Endothelial cell of umbilical vein (primary cell): Measurements from ENCODE around the gene RPS2. TPM values are rescaled to one million over a fixed set of nuclear protein-coding genes. Genes with fewer than 3 reads are reported as not detected.

Source experiments
- BruUV-seq: library from RNA; stranded (reverse); fragments of 400-500 nt; replicated peaks from 2 replicates; lab custom pipeline; 2021; lab: Mats Ljungman, UMichigan
- CTCF ChIA-PET: fragments of 300-600, 350-600 bp; sonication (Branson Sonifier 250); formaldehyde crosslinking; loops from one replicate; lab custom pipeline; 2021; ENCODE audit warnings: antibody characterized with exemption, inconsistent platforms; lab: Charles Lee
- POLR2A ChIA-PET: fragments of 300-600, 350-600 bp; sonication (Branson Sonifier 250); formaldehyde crosslinking; loops from one replicate; lab custom pipeline; 2021; ENCODE audit warnings: antibody characterized with exemption, inconsistent platforms; lab: Charles Lee
- DNase-seq: peaks from one replicate; pipeline ENCODE4 v3.0.0-alpha.2; 2011; ENCODE audit warnings: low read depth, low spot score
- FAIRE-seq: peaks from 2 replicates; lab custom pipeline; 2011; peaks lifted over from hg19 to GRCh38; lab: Jason Lieb, UNC
- H2AFZ ChIP-seq: 2 replicates; pipeline ENCODE4 v1.6.0; 2012; ENCODE audit warnings: low read depth, low read length, control low read depth, inconsistent platforms
- H3K27ac ChIP-seq: 2 replicates; pipeline ENCODE4 v1.5.1; 2011; ENCODE audit warnings: low read depth, mild to moderate bottlenecking, control low read depth, low read length, moderate library complexity; ENCODE audit not compliant: insufficient read depth
- H3K27me3 ChIP-seq, 2 experiments: 2 replicates each; pipeline versions ENCODE4 v1.6.0 to v1.6.1; 2011; ENCODE audit warnings: low read length in 2 of 2, mixed read lengths in 1 of 2; ENCODE audit not compliant: control insufficient read depth in 2 of 2, insufficient read depth in 2 of 2
- H3K36me3 ChIP-seq, 2 experiments: 2 replicates in 1 of 2; 3 replicates in 1 of 2; pipeline ENCODE4 v1.5.1; 2011; ENCODE audit warnings: low read length in 2 of 2, mild to moderate bottlenecking in 1 of 2, moderate library complexity in 1 of 2; ENCODE audit not compliant: control insufficient read depth in 2 of 2, insufficient read depth in 2 of 2; ENCODE audit errors: extremely low read depth in 1 of 2
- H3K4me1 ChIP-seq: 3 replicates; pipeline ENCODE4 v1.5.1; 2011; ENCODE audit warnings: mild to moderate bottlenecking, low read length; ENCODE audit not compliant: control insufficient read depth, insufficient read depth; ENCODE audit errors: extremely low read depth
- H3K4me2 ChIP-seq: 2 replicates; pipeline ENCODE4 v1.6.1; 2011; ENCODE audit warnings: low read length, control low read depth, mixed read lengths; ENCODE audit not compliant: insufficient read depth
- H3K4me3 ChIP-seq, 3 experiments: fragments of 200-600 bp in 1 of 3; sonication (generic), shearing (Covaris generic) in 1 of 3; replicated peaks in 1 of 3; 2 replicates each; pipeline ENCODE4 v1.5.1; 2011 to 2016; ENCODE audit warnings: control low read depth in 3 of 3, low read length in 3 of 3, mild to moderate bottlenecking in 2 of 3, inconsistent platforms in 1 of 3, low read depth in 1 of 3, moderate library complexity in 1 of 3; ENCODE audit not compliant: insufficient read depth in 1 of 3
- H3K79me2 ChIP-seq: 2 replicates; pipeline ENCODE4 v1.6.0; 2012; ENCODE audit warnings: low read length, inconsistent platforms; ENCODE audit not compliant: control insufficient read depth, insufficient read depth
- H3K9ac ChIP-seq: replicated peaks from 2 replicates; pipeline ENCODE3; 2011; ENCODE audit warnings: low read length, control low read depth; ENCODE audit not compliant: insufficient read depth; ENCODE audit errors: extremely low read depth
- H3K9me1 ChIP-seq: replicated peaks from 3 replicates; pipeline ENCODE4 v1.6.0; 2011; ENCODE audit warnings: mild to moderate bottlenecking, low read length; ENCODE audit not compliant: control insufficient read depth, insufficient read depth; ENCODE audit errors: extremely low read depth
- H3K9me3 ChIP-seq: replicated peaks from 2 replicates; pipeline ENCODE4 v1.5.1; 2012; ENCODE audit warnings: low read length, inconsistent platforms; ENCODE audit not compliant: control insufficient read depth, insufficient read depth
- H4K20me1 ChIP-seq: replicated peaks from 2 replicates; pipeline ENCODE3; 2011; ENCODE audit warnings: mild to moderate bottlenecking, low read length; ENCODE audit not compliant: control insufficient read depth, insufficient read depth; ENCODE audit errors: extremely low read depth
- EZH2 ChIP-seq: IDR thresholded peaks from 2 replicates; pipeline ENCODE4 v1.6.1; 2012; ENCODE audit warnings: borderline replicate concordance, low read depth, mild to moderate bottlenecking, moderate library complexity, low read length, inconsistent platforms; ENCODE audit not compliant: severe bottlenecking
- FOS ChIP-seq: IDR thresholded peaks from 2 replicates; pipeline ENCODE4 v1.6.1; 2011; ENCODE audit warnings: mild to moderate bottlenecking, low read length, moderate library complexity, borderline replicate concordance; ENCODE audit not compliant: insufficient read depth
- MYC ChIP-seq: IDR thresholded peaks from one replicate; pipeline ENCODE4 v1.6.1; 2011; ENCODE audit warnings: mild to moderate bottlenecking, low read depth, low read length
- POLR2A ChIP-seq: IDR thresholded peaks from 2 replicates; pipeline ENCODE4 v1.6.1; 2012; ENCODE audit warnings: low read depth, mild to moderate bottlenecking, control low read depth, low read length
- POLR2AphosphoS5 ChIP-seq: IDR thresholded peaks from 2 replicates; pipeline ENCODE4 v1.6.1; 2012; ENCODE audit warnings: low read depth, mild to moderate bottlenecking, control low read depth, low read length, moderate library complexity; ENCODE audit not compliant: insufficient read depth
- dilution Hi-C: fragments of 300-500 bp; cut with MboI; formaldehyde crosslinking; loops from one replicate; pipeline ENCODE4 v1.15.0; 2019; ENCODE audit warnings: low sequenced_read_pairs; ENCODE audit not compliant: extremely low pct_ligation_motif_present
- intact Hi-C: fragments of 100-400 bp; cut with micrococcal nuclease; formaldehyde crosslinking; loops from one replicate; pipeline ENCODE4 v1.10.0; 2022
- polyA plus RNA-seq, 4 experiments: library from polyadenylated mRNA; depleted of rRNA in 3 of 4; stranded (reverse) in 3 of 4; unstranded in 1 of 4; fragments of >200 nt; gene quantifications; 2 replicates each; pipeline versions ENCODE4 v1.2.1 to v1.2.3, GENCODE V29; 2011 to 2012; ENCODE audit warnings: missing spikeins in 1 of 4
- total RNA-seq: library from RNA; stranded (reverse); gene quantifications from 2 replicates; pipeline ENCODE4 v1.2.3, GENCODE V29; 2021
- TF ChIP-seq, protein P1 (sequence below): IDR thresholded peaks from 2 replicates; pipeline ENCODE4 v1.6.1; 2011; ENCODE audit not compliant: insufficient read depth, insufficient read length

The RPS2 gene
- total and polyA plus RNA-seq, 2 donors (not counting 3 experiments of a cell fraction or from before 2014, with no cell fraction given) = 2,793 to 9,021 TPM

DNA sequence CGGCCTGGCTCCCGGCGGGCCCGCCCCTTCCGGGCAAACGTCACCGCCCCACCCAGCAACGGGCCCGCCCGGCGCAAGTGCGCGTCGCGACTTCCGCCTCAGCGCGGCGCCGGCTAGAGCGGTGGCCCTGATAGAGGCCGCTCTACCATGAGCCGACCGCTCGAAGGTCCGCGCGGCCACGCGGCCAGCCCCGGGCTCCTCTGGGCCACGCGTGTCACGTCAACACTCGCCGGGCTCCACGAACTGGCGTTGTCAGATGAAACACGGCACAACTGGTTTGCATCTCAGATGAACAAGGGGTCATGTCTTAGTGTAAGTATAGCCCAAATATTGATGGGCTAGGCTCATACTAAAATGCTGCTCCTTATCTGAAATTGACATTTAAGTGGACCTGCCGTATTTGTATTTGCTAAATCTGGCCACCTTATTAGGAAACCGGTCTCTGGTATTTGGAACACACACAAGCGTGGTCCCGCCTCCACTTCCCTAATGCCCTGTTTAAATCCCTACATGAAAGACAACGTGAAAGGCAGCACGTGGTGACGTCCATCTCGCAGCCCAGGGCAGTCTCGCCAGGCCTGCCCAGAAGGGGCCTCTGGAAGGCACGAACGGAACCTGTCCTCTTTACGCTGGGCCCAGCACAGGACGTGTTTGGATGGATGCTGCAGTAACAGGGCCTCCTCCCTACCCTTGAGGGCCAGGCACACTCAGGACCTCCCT is 45.3 kb upstream of the RPS2 start, which contains the start of gene ZNF598:
Gene ZNF598, minus strand, starts transcription at position 31 of the 720 bp plus-strand sequence.
- DNase-seq = peak; percentile 72
- peak within 1 kb of the TSS; percentile 45 for H2AFZ ChIP-seq
- BruUV-seq = TSS peak; percentile 95
- dilution Hi-C loops (no loop called here), intact Hi-C loops (loop anchor here (2.0 kb wide), 1 partner anchor 45 kb away; the partner anchor contains the start of gene RPS2)
- H3K9ac ChIP-seq = peak within 1 kb of the TSS; percentile 93
- ChIA-PET CTCF (interaction anchor here (2.7 kb wide), 1 partner anchor 131 kb away, joined by 28 read pairs; no protein-coding TSS in a partner anchor), POLR2A (no interaction called here)
- no peaks in the 10 kb centered on the region for H3K9me1 ChIP-seq
- H3K27ac ChIP-seq = peak within 1 kb of the TSS; percentile 86
- no peaks in the 10 kb centered on the region for H3K9me3 ChIP-seq
- peak within 1 kb of the TSS; percentile 72 to 85 (median 76) for H3K4me3 ChIP-seq
- TF ChIP-seq POLR2AphosphoS5 = peak; percentile 96
- no peak for TF ChIP-seq FOS
- TF ChIP-seq POLR2A = peak; percentile 94
- no peak for TF ChIP-seq EZH2
- TF ChIP-seq, protein P1, sequence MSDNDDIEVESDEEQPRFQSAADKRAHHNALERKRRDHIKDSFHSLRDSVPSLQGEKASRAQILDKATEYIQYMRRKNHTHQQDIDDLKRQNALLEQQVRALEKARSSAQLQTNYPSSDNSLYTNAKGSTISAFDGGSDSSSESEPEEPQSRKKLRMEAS = peak; percentile 89
- TF ChIP-seq MYC = peak; percentile 86
- H3K36me3 ChIP-seq = no peaks in the 10 kb centered on the region
- peaks cover 48% of the 10 kb centered on the region for H3K79me2 ChIP-seq
- H4K20me1 ChIP-seq = no peaks in the 10 kb centered on the region
- H3K27me3 ChIP-seq = no peaks in the 10 kb centered on the region
- peak within 1 kb of the TSS; percentile 92 for H3K4me2 ChIP-seq
- H3K4me1 ChIP-seq = peaks cover 41% of the 10 kb centered on the region
- FAIRE-seq = peak; percentile 92
